Measurements from ENCODE around the gene FOXRED1.
A peak's percentile ranks its signal among the peaks of the same experiment; 100 is the strongest.
"Not testable (repeated sequence)": the region's sequence is repeated elsewhere in the genome, so short reads cannot be mapped to it uniquely, and the experiment has no call there.

FOXRED1 gene

GRCh38 chr11:126268708-126269579 is at the start of gene FOXRED1, which contains the start of gene SRPRA:
Gene FOXRED1, plus strand, starts transcription at chr11:126269154. Its CDS starts 53 bp downstream, at chr11:126269207.
Gene SRPRA, minus strand, starts transcription at chr11:126268895. Its CDS starts 91 bp downstream, at chr11:126268804.
- peak; percentile 100 for DNase-seq (ENCODE audit: low spot score)

GRCh38 chr11:126219547-126219946 is 49.4 kb upstream of the FOXRED1 start:
- DNase-seq (ENCODE audit: low spot score): no peak

GRCh38 chr11:126224647-126225294 is 44.2 kb upstream of the FOXRED1 start:
- DNase-seq (ENCODE audit: low spot score): no peak

- DNase-seq (ENCODE audit: low spot score): no peak
These were observed 43.7 kb upstream of the FOXRED1 start for GRCh38 chr11:126225295-126225665.

GRCh38 chr11:126226334-126227084 is 42.4 kb upstream of the FOXRED1 start:
- no peak for DNase-seq (ENCODE audit: low spot score)

- DNase-seq (ENCODE audit: low spot score): no peak
These were observed 39.0 kb upstream of the FOXRED1 start for GRCh38 chr11:126229858-126230540.

- DNase-seq (ENCODE audit: low spot score): no peak
These were observed 37.1 kb upstream of the FOXRED1 start for GRCh38 chr11:126231725-126232459.

GRCh38 chr11:126232683-126233082 is 36.3 kb upstream of the FOXRED1 start:
- no peak for DNase-seq (ENCODE audit: low spot score)

- no peak for DNase-seq (ENCODE audit: low spot score)
These were observed 35.6 kb upstream of the FOXRED1 start for GRCh38 chr11:126233391-126233790.

GRCh38 chr11:126246636-126247035 is 22.3 kb upstream of the FOXRED1 start:
- no peak for DNase-seq (ENCODE audit: low spot score)

GRCh38 chr11:126253265-126253664 is 15.7 kb upstream of the FOXRED1 start:
- DNase-seq (ENCODE audit: low spot score): no peak

GRCh38 chr11:126254819-126255218 is 14.1 kb upstream of the FOXRED1 start:
- no peak for DNase-seq (ENCODE audit: low spot score)

- DNase-seq (ENCODE audit: low spot score): not testable (repeated sequence)
These were observed 13.4 kb upstream of the FOXRED1 start for GRCh38 chr11:126255507-126255906.

- DNase-seq (ENCODE audit: low spot score): no peak
These were observed 12.7 kb upstream of the FOXRED1 start for GRCh38 chr11:126256216-126256615.

- DNase-seq (ENCODE audit: low spot score): no peak
These were observed 11.8 kb upstream of the FOXRED1 start for GRCh38 chr11:126257144-126257543.

- no peak for DNase-seq (ENCODE audit: low spot score)
These were observed 11.2 kb upstream of the FOXRED1 start for GRCh38 chr11:126257764-126258163.

- DNase-seq (ENCODE audit: low spot score): no peak
These were observed 6.7 kb upstream of the FOXRED1 start for GRCh38 chr11:126262216-126262615.

- DNase-seq (ENCODE audit: low spot score): no peak
These were observed 5.5 kb upstream of the FOXRED1 start for GRCh38 chr11:126263489-126263888.

GRCh38 chr11:126265811-126266210 is 3.1 kb upstream of the FOXRED1 start:
- DNase-seq (ENCODE audit: low spot score): no peak

GRCh38 chr11:126267650-126268049 is 1.3 kb upstream of the FOXRED1 start:
- no peak for DNase-seq (ENCODE audit: low spot score)

GRCh38 chr11:126268361-126268707 is 620 bp upstream of the FOXRED1 start:
- no peak for DNase-seq (ENCODE audit: low spot score)
